IMR-90 (cell line): ENCODE measurements around the gene FCHSD2. TPM values are rescaled to one million over a fixed set of nuclear protein-coding genes. Genes with fewer than 3 reads are reported as not detected.

Source experiments
- ATAC-seq: fragments of 200-7000 bp; cut with Tn5 transposase; 2 replicates; pipeline ENCODE4 v1.9.1; 2020; ENCODE audit warnings: low read depth, mild to moderate bottlenecking, moderate library complexity
- BruUV-seq: library from RNA; stranded (reverse); fragments of 400-500 nt; replicated peaks from 2 replicates; lab custom pipeline; 2021; lab: Mats Ljungman, UMichigan
- CTCF ChIA-PET: fragments of 300-600 bp; formaldehyde crosslinking; extraction: SDS; loops from one replicate; lab custom pipeline; 2021; ENCODE audit warnings: antibody characterized with exemption; lab: Yijun Ruan, JAX
- POLR2A ChIA-PET: fragments of 300-600 bp; sonication (Branson Sonifier 250); formaldehyde crosslinking; loops from one replicate; lab custom pipeline; 2022; ENCODE audit warnings: antibody characterized with exemption; ENCODE audit not compliant: unreplicated experiment; lab: Charles Lee
- DNase-seq: peaks from one replicate; pipeline ENCODE4 v3.0.0; 2013
- H2AFZ ChIP-seq: replicated peaks from 2 replicates; pipeline ENCODE3; 2013; ENCODE audit warnings: low read length, mild to moderate bottlenecking; ENCODE audit not compliant: poor library complexity
- H2AK5ac ChIP-seq: 2 replicates; pipeline ENCODE4 v1.6.1; 2013; ENCODE audit warnings: low read depth, low read length, inconsistent platforms
- H2AK9ac ChIP-seq: replicated peaks from 2 replicates; pipeline ENCODE3; 2013; ENCODE audit warnings: mild to moderate bottlenecking, low read depth, low read length, moderate library complexity; ENCODE audit not compliant: poor library complexity
- H2BK120ac ChIP-seq: 2 replicates; pipeline ENCODE4 v1.6.1; 2013; ENCODE audit warnings: low read depth, low read length, inconsistent platforms
- H2BK15ac ChIP-seq: 3 replicates; pipeline ENCODE4 v1.6.1; 2013; ENCODE audit warnings: low read depth, low read length, inconsistent platforms
- H2BK20ac ChIP-seq: 2 replicates; pipeline ENCODE4 v1.6.1; 2013; ENCODE audit warnings: low read depth, mild to moderate bottlenecking, inconsistent platforms, low read length, moderate library complexity
- H2BK5ac ChIP-seq: 2 replicates; pipeline ENCODE4 v1.6.1; 2013; ENCODE audit warnings: mild to moderate bottlenecking, low read depth, low read length, inconsistent platforms; ENCODE audit not compliant: poor library complexity, severe bottlenecking
- H3K14ac ChIP-seq: replicated peaks from 2 replicates; pipeline ENCODE4 v1.6.1; 2013; ENCODE audit warnings: low read depth, low read length, inconsistent platforms
- H3K18ac ChIP-seq: 2 replicates; pipeline ENCODE4 v1.6.1; 2013; ENCODE audit warnings: low read depth, low read length, control low read depth
- H3K23ac ChIP-seq: 2 replicates; pipeline ENCODE4 v1.6.1; 2013; ENCODE audit warnings: low read depth, low read length, inconsistent platforms
- H3K27ac ChIP-seq: 2 replicates; pipeline ENCODE4 v1.5.1; 2013; ENCODE audit warnings: mild to moderate bottlenecking, control low read depth, low read length; ENCODE audit not compliant: insufficient read depth
- H3K27me3 ChIP-seq: 2 replicates; pipeline ENCODE4 v1.6.1; 2013; ENCODE audit warnings: low read length; ENCODE audit not compliant: control insufficient read depth, insufficient read depth
- H3K36me3 ChIP-seq: 2 replicates; pipeline ENCODE4 v1.6.1; 2013; ENCODE audit warnings: low read length, mixed read lengths; ENCODE audit not compliant: control insufficient read depth, insufficient read depth
- H3K4ac ChIP-seq: 2 replicates; pipeline ENCODE4 v1.6.1; 2013; ENCODE audit warnings: low read depth, low read length, inconsistent platforms
- H3K4me1 ChIP-seq: 2 replicates; pipeline ENCODE4 v1.6.1; 2013; ENCODE audit warnings: low read length, mixed read lengths; ENCODE audit not compliant: control insufficient read depth, insufficient read depth
- H3K4me2 ChIP-seq: 2 replicates; pipeline ENCODE4 v1.6.1; 2013; ENCODE audit warnings: low read depth, mild to moderate bottlenecking, control low read depth, low read length, moderate library complexity
- H3K4me3 ChIP-seq: 2 replicates; pipeline ENCODE4 v1.5.1; 2013; ENCODE audit warnings: low read depth, mild to moderate bottlenecking, control low read depth, low read length, moderate library complexity; ENCODE audit not compliant: insufficient read depth
- H3K56ac ChIP-seq: 2 replicates; pipeline ENCODE4 v1.6.1; 2013; ENCODE audit warnings: low read length, inconsistent platforms; ENCODE audit not compliant: insufficient read depth; ENCODE audit errors: extremely low read depth
- H3K79me1 ChIP-seq, 2 experiments: 2 replicates each; pipeline ENCODE4 v1.6.1; 2013; ENCODE audit warnings: low read length in 2 of 2, inconsistent platforms in 1 of 2, low read depth in 1 of 2
- H3K9ac ChIP-seq: 2 replicates; pipeline ENCODE4 v1.6.1; 2013; ENCODE audit warnings: low read depth, low read length, control low read depth
- H3K9me1 ChIP-seq: 2 replicates; pipeline ENCODE4 v1.6.1; 2013; ENCODE audit warnings: low read length, inconsistent platforms; ENCODE audit not compliant: insufficient read depth
- H3K9me3 ChIP-seq: 2 replicates; pipeline ENCODE4 v1.6.1; 2013; ENCODE audit warnings: low read length; ENCODE audit not compliant: control insufficient read depth, insufficient read depth
- H4K20me1 ChIP-seq: 2 replicates; pipeline ENCODE4 v1.6.1; 2013; ENCODE audit warnings: low read length, inconsistent platforms; ENCODE audit not compliant: insufficient read depth
- H4K5ac ChIP-seq: 2 replicates; pipeline ENCODE4 v1.6.1; 2013; ENCODE audit warnings: mild to moderate bottlenecking, low read depth, low read length, control low read depth
- H4K8ac ChIP-seq, 2 experiments: 2 replicates each; pipeline ENCODE4 v1.6.1; 2013; ENCODE audit warnings: low read depth in 2 of 2, low read length in 2 of 2, control low read depth in 1 of 2, inconsistent platforms in 1 of 2
- H4K91ac ChIP-seq: 2 replicates; pipeline ENCODE4 v1.6.1; 2013; ENCODE audit warnings: low read depth, low read length, inconsistent platforms; ENCODE audit not compliant: insufficient read depth
- BHLHE40 ChIP-seq: fragments of 150-350 bp; IDR thresholded peaks from 2 replicates; pipeline ENCODE4 v1.6.1; 2016; ENCODE audit warnings: mild to moderate bottlenecking, low read depth, low read length
- CEBPB ChIP-seq: IDR thresholded peaks from 2 replicates; pipeline ENCODE4 v1.6.1; 2012; ENCODE audit warnings: low read depth, low read length, improper control_type of control experiment
- CHD1 ChIP-seq: IDR thresholded peaks from 2 replicates; pipeline ENCODE4 v1.6.1; 2012; ENCODE audit warnings: low read depth, low read length, improper control_type of control experiment
- FOS ChIP-seq: fragments of 150-350 bp; IDR thresholded peaks from 2 replicates; pipeline ENCODE4 v1.6.1; 2016; ENCODE audit warnings: low read depth, low read length
- MAFK ChIP-seq: IDR thresholded peaks from 2 replicates; pipeline ENCODE4 v1.6.1; 2012; ENCODE audit warnings: low read depth, low read length, improper control_type of control experiment
- MAZ ChIP-seq: IDR thresholded peaks from 2 replicates; pipeline ENCODE4 v1.6.1; 2012; ENCODE audit warnings: low read depth, mild to moderate bottlenecking, low read length, improper control_type of control experiment, moderate library complexity, borderline replicate concordance
- MXI1 ChIP-seq: IDR thresholded peaks from 2 replicates; pipeline ENCODE4 v1.6.1; 2012; ENCODE audit warnings: low read depth, mild to moderate bottlenecking, low read length, moderate library complexity, borderline replicate concordance
- NFE2L2 ChIP-seq: fragments of 150-350 bp; IDR thresholded peaks from 2 replicates; pipeline ENCODE4 v1.6.1; 2016; ENCODE audit warnings: low read depth, mild to moderate bottlenecking, low read length
- POLR2A ChIP-seq: IDR thresholded peaks from 2 replicates; pipeline ENCODE4 v1.6.1; 2012; ENCODE audit warnings: mild to moderate bottlenecking, low read depth, low read length
- RAD21 ChIP-seq: IDR thresholded peaks from 2 replicates; pipeline ENCODE4 v1.6.1; 2012; ENCODE audit warnings: low read length, improper control_type of control experiment
- RCOR1 ChIP-seq: IDR thresholded peaks from 2 replicates; pipeline ENCODE4 v1.6.1; 2012; ENCODE audit warnings: mild to moderate bottlenecking, low read length, improper control_type of control experiment; ENCODE audit not compliant: insufficient replicate concordance
- RFX5 ChIP-seq: IDR thresholded peaks from 2 replicates; pipeline ENCODE4 v1.8.0; 2012; ENCODE audit warnings: low read depth, mild to moderate bottlenecking, low read length, moderate library complexity
- SMC3 ChIP-seq: fragments of 150-350 bp; IDR thresholded peaks from 2 replicates; pipeline ENCODE4 v1.6.1; 2016; ENCODE audit warnings: low read depth, mild to moderate bottlenecking, antibody characterized with exemption, low read length, moderate library complexity
- WGBS, 2 experiments: methylation state at CpG; one replicate each; pipeline versions ENCODE4 v1.1.5 to v1.1.7; 2013; ENCODE audit warnings: missing lambda C conversion rate in 2 of 2; ENCODE audit not compliant: insufficient read length in 1 of 2; ENCODE audit errors: extremely low coverage in 2 of 2; 5-methylcytosine and 5-hydroxymethylcytosine counted together
- dilution Hi-C: fragments of 300-500 bp; cut with HindIII; formaldehyde crosslinking; loops from one replicate; pipeline ENCODE4 v1.14.3; 2018; ENCODE audit warnings: low sequenced_read_pairs; ENCODE audit not compliant: unreplicated experiment
- in situ Hi-C: fragments of 300-500 bp; cut with MboI; formaldehyde crosslinking; loops from 3 replicates; pipeline ENCODE4 v1.14.3; 2019; ENCODE audit warnings: low sequenced_read_pairs, inconsistent platforms, mixed read lengths
- intact Hi-C: fragments of 100-400 bp; cut with micrococcal nuclease; formaldehyde crosslinking; loops from 2 replicates; pipeline ENCODE4 v1.10.0; 2022
- polyA plus RNA-seq, 3 experiments: library from polyadenylated mRNA; depleted of rRNA; stranded (reverse); fragments of >200 nt; gene quantifications; 2 replicates each; pipeline ENCODE4 v1.2.3, GENCODE V29; 2012; ENCODE audit warnings: low replicate concordance in 1 of 3
- total RNA-seq: library from RNA; depleted of rRNA; stranded (reverse); fragments of >200 nt; gene quantifications from 2 replicates; pipeline ENCODE4 v1.2.3, GENCODE V29; 2012
- TF ChIP-seq, protein P1 (sequence below): fragments of 150-350 bp; IDR thresholded peaks from 2 replicates; pipeline ENCODE4 v1.6.1; 2016; ENCODE audit warnings: low read depth, mild to moderate bottlenecking, low read length, moderate library complexity, borderline replicate concordance
- TF ChIP-seq, protein P2 (sequence below): conservative IDR thresholded peaks from 2 replicates; pipeline ENCODE4 v1.5.1; 2012; ENCODE audit warnings: mild to moderate bottlenecking, low read depth, low read length, improper control_type of control experiment

FCHSD2 gene
- total and polyA plus RNA-seq, 2 of the 4 experiments (the other 2 are of a cell fraction) = 5.9 to 18.7 TPM

DNA sequence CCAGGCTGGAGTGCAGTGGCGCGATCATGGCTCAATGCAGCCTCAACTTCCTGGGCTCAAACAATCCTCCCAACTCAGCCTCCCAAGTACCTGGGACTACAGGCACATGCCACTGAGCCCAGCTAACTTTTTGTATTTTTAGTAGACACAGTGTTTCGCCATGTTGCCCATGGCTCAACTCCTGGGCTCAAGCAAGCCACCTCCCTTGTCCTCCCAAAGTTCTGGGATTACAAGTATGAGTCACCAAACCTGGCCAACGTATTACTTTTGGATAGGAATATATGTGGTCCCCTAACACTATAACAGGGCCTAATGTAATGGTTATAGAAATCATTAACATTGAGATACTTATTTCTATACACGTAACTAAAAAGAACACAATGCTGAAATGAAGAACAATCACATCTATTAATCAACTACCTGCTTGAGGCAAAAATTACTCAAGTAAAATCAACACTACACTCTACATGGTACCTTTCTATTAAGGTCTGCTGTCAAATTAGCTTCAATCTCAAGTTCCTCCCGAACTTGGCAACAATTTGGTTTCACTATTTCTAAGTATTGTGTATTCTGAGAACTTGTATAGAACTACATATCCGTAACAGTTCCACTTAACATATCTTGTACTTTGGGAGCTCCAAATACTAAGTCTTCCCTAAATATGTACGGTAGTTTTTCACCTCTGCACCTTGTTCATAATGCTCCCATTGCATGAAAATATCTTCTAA lies 124.9 kb downstream of the FCHSD2 start:
- H2AK9ac ChIP-seq = no peak overlapping the region
- CTCF ChIA-PET = no interaction called here
- TF ChIP-seq, protein P1, sequence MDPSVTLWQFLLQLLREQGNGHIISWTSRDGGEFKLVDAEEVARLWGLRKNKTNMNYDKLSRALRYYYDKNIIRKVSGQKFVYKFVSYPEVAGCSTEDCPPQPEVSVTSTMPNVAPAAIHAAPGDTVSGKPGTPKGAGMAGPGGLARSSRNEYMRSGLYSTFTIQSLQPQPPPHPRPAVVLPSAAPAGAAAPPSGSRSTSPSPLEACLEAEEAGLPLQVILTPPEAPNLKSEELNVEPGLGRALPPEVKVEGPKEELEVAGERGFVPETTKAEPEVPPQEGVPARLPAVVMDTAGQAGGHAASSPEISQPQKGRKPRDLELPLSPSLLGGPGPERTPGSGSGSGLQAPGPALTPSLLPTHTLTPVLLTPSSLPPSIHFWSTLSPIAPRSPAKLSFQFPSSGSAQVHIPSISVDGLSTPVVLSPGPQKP = no peak
- no peak for TF ChIP-seq RFX5
- TF ChIP-seq POLR2A = no peak
- TF ChIP-seq MXI1 = no peak
- TF ChIP-seq MAZ = no peak
- no peak for TF ChIP-seq RAD21
- no peak for TF ChIP-seq CHD1
- no peak for TF ChIP-seq NFE2L2
- TF ChIP-seq MAFK = no peak
- no peak for TF ChIP-seq SMC3
- no peak for TF ChIP-seq BHLHE40
- no peak for TF ChIP-seq FOS
- TF ChIP-seq CEBPB = no peak
- TF ChIP-seq, protein P2, sequence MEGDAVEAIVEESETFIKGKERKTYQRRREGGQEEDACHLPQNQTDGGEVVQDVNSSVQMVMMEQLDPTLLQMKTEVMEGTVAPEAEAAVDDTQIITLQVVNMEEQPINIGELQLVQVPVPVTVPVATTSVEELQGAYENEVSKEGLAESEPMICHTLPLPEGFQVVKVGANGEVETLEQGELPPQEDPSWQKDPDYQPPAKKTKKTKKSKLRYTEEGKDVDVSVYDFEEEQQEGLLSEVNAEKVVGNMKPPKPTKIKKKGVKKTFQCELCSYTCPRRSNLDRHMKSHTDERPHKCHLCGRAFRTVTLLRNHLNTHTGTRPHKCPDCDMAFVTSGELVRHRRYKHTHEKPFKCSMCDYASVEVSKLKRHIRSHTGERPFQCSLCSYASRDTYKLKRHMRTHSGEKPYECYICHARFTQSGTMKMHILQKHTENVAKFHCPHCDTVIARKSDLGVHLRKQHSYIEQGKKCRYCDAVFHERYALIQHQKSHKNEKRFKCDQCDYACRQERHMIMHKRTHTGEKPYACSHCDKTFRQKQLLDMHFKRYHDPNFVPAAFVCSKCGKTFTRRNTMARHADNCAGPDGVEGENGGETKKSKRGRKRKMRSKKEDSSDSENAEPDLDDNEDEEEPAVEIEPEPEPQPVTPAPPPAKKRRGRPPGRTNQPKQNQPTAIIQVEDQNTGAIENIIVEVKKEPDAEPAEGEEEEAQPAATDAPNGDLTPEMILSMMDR = no peak
- no peak for TF ChIP-seq RCOR1

More for the DNA sequence above, 124.9 kb downstream of the FCHSD2 start:
- no peak overlapping the region for H3K4me2 ChIP-seq
- intact Hi-C loops = loop anchor here (10.0 kb wide), 1 partner anchor 82 kb away; no protein-coding TSS in a partner anchor
- no peak overlapping the region for H3K4me3 ChIP-seq
- no peak overlapping the region for H4K5ac ChIP-seq
- no peak overlapping the region for H2BK20ac ChIP-seq
- no peak overlapping the region for H3K23ac ChIP-seq
- BruUV-seq = no TSS peak
- peaks cover 10% of the 10 kb centered on the region for H3K9me1 ChIP-seq
- no peak overlapping the region for H3K9ac ChIP-seq
- no peaks in the 10 kb centered on the region for H3K27me3 ChIP-seq
- H2AFZ ChIP-seq = no peak overlapping the region
- H3K79me1 ChIP-seq = peaks cover 16 to 49% of the 10 kb centered on the region in 2 experiments
- no peak overlapping the region for H3K56ac ChIP-seq
- H4K8ac ChIP-seq = no peak overlapping the region
- peaks cover 5% of the 10 kb centered on the region; the same call in 1 of the 2 replicates for H3K4me1 ChIP-seq
- H2BK5ac ChIP-seq = no peak overlapping the region
- no peak overlapping the region for H3K27ac ChIP-seq
- no peak overlapping the region for H3K18ac ChIP-seq
- WGBS, 2 experiments = 100% methylated on average over 2 of the region's 8 CpGs; no CpG with 5 or more reads in 1 of the 2 experiments
- no peaks in the 10 kb centered on the region for H3K9me3 ChIP-seq
- H3K4ac ChIP-seq = no peak overlapping the region
- in situ Hi-C loops = no loop called here
- no peak overlapping the region for H2BK15ac ChIP-seq
- DNase-seq (no peak), ATAC-seq (no peak)
- no peaks in the 10 kb centered on the region for H3K36me3 ChIP-seq
- H4K91ac ChIP-seq = no peak overlapping the region
- no peak overlapping the region for H2BK120ac ChIP-seq
- POLR2A ChIA-PET = no interaction called here
- dilution Hi-C loops = no loop called here
- H2AK5ac ChIP-seq = no peak overlapping the region
- H4K20me1 ChIP-seq = peaks cover 12% of the 10 kb centered on the region; the same call in 1 of the 2 replicates
- H3K14ac ChIP-seq = no peak overlapping the region
